Skin epidermis (tissue), 12 donors: Measurements from ENCODE around the gene ZNF581.

ENCODE experiments used
- H3K27ac ChIP-seq, 21 experiments: fragments of 200-600 bp; sonication (generic) in 11 of 21; one replicate each; pipeline ENCODE4 v1.5.0; 2020; ENCODE audit warnings: mild to moderate bottlenecking in 3 of 21, inconsistent platforms in 2 of 21, moderate library complexity in 2 of 21
- H3K4me3 ChIP-seq, 7 experiments: fragments of 200-600 bp; sonication (generic) in 2 of 7; one replicate each; pipeline ENCODE4 v1.5.0; 2020; ENCODE audit warnings: inconsistent platforms in 2 of 7, mild to moderate bottlenecking in 2 of 7, moderate library complexity in 1 of 7

The ZNF581 gene, protein sequence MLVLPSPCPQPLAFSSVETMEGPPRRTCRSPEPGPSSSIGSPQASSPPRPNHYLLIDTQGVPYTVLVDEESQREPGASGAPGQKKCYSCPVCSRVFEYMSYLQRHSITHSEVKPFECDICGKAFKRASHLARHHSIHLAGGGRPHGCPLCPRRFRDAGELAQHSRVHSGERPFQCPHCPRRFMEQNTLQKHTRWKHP

GRCh38 chr19:55643003-55643886 lies at the start of gene ZNF581:
ZNF581 (plus strand) TSS chr19:55643649; CDS start chr19:55644572, 923 bp downstream.
- Histone ChIP-seq H3K27ac (peak within 1 kb of the TSS; percentile 73 to 99 (median 93)), H3K4me3 (peak within 1 kb of the TSS; percentile 67 to 95 (median 85))

DNA sequence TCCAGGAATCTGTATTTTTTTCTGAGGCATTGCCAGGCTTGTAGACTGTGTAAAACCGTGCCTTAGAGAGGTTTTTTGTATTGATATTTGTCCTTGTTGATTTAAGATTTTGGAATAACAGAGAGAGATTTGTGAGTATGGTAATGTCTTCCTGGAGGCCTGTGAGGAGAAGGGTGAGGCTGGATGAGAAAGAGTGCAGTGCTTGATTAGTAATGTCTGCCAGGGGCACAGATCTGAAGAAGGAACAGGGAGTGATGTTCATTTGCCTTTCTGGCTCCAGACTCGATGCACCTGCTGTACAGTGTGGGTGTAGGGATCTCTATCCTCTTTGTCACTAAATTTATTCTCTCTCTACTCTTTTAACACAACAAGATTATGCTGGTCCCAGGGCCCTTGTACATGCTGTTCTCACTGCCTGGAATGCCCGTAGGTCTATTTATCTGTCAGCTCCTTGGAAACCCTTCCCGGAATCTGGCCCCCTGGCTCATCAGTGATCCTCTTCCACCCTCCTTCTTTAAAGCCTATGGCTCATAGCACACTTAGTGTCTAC lies 48.4 kb upstream of the ZNF581 start:
- Histone ChIP-seq H3K4me3 (no peak overlapping the region), H3K27ac (no peak overlapping the region)

- H3K4me3 ChIP-seq, result no peak overlapping the region
- H3K27ac ChIP-seq, result no peak overlapping the region
These were observed 47.1 kb upstream of the ZNF581 start for GRCh38 chr19:55596304-55596703.

- Histone ChIP-seq H3K4me3 (no peak overlapping the region), H3K27ac (no peak overlapping the region)
These were observed 45.9 kb upstream of the ZNF581 start for GRCh38 chr19:55597501-55597921.

DNA sequence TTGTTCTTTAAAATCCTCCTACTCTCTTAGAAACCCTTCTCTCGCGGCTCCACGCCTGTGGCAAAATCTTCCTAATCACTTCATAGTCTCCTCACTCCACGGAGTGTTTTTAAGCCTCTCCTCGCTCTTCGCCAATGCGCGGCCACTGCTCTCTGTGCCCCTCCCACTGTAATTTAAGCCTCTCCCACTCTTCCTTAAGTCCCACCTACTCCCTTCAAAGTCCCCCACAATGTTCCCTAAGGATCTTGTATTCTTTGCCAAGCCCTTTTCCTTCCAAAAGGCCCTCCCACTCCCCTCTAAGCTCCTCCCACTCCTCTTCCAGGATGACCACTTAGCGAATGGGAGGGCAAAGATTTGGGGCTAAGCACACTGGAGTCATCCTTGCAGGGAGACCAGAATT lies 45.4 kb upstream of the ZNF581 start:
- Histone ChIP-seq H3K4me3 (no peak overlapping the region), H3K27ac (no peak overlapping the region)

DNA sequence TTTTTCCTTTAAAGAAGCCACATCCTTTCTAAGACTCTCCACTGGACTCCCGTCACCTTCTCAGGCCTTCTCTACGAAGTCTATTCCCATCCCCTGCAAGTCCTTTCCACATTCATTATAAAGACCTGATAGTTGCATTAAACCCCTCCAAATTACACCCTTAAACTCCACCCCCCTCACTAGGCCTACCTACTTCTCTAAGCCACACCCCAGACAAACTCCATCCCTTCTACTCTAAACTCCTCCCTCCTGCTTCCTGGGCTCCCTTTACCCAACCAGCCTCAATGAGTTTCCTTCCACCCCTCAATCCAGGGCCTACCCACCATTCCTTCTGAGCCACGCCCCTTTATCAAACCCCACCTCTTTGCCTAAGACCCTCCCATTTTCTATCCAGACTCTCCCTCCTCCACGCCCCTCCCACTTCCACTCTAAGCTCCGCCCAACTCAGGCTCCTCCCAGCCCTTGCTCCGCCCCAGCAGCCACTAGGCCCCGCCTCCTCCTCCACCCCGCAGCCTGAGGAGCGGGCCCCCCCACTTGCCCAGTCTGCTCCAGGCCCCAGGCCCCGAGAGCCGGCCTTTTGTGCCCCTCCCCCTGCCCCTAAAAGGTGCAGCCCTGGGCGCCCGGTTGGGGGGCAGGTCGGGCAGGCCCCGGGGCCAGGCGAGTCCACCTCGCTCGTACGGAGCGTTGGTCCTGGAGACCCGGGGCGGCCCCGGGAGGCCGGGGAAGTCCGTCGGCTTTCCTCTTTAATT lies 44.6 kb upstream of the ZNF581 start:
- Histone ChIP-seq H3K27ac (peak overlapping the region; percentile 57 to 99 (median 97)), H3K4me3 (peak overlapping the region; percentile 60 to 94 (median 72))

DNA sequence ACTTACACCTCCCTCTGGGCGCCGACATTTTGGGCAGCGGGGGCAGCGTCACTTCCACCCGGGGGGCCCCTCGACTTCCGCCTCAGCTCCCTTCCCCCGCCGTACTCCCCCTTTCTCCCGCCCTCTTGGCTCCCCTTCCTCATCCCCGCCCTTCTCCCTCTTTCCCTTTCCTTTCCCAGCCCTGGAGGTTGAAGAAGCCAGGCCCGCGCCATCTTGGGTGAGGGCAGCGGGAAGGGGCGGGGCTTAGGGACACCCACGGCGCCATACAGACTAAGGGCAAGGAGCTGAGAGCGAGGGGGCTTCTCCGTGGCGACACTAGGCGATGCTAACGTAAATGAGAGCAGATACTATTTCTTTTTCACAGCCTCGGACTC lies 44.0 kb upstream of the ZNF581 start, which contains the start of gene FIZ1:
Gene FIZ1 (minus strand): TSS at position 50 of the 374 bp plus-strand sequence. CDS start 1,652 bp downstream, outside the sequence.
- Histone ChIP-seq H3K27ac (peak within 1 kb of the TSS; percentile 84 to 99 (median 97)), H3K4me3 (peak within 1 kb of the TSS; percentile 60 to 94 (median 72))

DNA sequence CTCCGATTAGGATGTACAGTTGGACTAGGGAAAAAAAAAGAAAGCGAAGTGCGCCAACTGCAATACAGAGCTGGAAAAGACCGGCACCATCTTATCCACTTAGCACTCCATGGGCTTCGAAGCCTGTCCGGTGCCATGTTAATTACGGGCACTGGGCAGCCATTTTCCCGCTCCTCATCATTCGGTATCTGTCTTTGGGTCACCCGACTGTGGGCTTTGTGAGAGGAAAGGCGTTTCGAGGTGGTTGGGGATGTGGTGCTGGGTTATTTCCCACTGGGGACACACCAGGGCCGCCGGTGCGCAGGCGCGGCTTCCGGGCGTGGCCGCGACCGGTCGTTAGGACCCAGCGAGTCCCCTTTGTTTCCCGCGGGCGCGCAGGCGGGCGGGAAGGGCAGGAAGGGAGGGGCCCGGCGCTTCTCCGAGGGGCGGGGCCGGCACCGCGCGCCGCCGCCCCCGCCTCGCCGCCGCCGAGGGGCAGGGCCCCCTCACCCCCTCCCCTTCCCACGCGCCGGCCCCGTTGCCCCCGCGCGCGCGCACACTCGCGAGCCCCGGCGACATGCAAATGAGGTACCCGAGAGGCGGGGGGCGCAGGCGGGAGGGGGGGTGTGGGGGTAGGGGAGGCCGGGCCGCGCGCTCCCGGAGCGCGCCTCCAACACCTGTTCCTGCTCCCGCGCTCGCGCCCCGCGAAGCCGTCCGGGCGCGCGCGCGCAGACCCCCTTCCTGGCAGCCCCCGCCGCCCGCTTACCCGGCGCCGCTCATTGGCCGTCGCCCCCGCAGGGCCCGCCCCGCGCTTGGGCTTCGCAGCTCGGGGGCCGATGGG lies 43.4 kb upstream of the ZNF581 start, which contains the start of gene ZNF524:
Gene ZNF524 (plus strand): TSS at position 447 of the 820 bp plus-strand sequence. CDS start 1,825 bp downstream, outside the sequence.
- Histone ChIP-seq H3K4me3 (peak within 1 kb of the TSS; percentile 60 to 94 (median 72)), H3K27ac (peak within 1 kb of the TSS; percentile 84 to 99 (median 97))

DNA sequence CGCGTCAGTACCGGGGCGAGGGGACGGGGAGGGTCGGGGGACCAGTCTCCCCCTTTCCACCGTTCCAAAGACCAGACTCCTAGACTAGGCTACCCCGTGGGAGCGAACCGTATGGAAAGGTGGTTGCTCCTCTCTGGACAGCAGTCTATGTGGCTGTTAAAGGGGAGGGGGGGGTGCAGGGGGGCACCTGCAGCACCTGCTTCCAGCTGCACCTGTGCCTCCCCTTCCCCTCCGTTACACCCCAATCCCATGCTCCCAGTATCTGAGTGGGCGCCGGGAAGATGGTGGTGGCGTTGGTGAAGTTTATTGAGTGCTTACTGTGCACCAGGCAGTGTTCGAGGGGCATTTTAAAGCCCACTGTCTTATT lies 42.8 kb upstream of the ZNF581 start:
- Histone ChIP-seq H3K27ac (peak overlapping the region; percentile 84 to 99 (median 97)), H3K4me3 (peak overlapping the region; percentile 60 to 94 (median 72))

GRCh38 chr19:55601084-55601483 lies 42.4 kb upstream of the ZNF581 start:
- peak overlapping the region; percentile 60 to 94 (median 72) for H3K4me3 ChIP-seq

DNA sequence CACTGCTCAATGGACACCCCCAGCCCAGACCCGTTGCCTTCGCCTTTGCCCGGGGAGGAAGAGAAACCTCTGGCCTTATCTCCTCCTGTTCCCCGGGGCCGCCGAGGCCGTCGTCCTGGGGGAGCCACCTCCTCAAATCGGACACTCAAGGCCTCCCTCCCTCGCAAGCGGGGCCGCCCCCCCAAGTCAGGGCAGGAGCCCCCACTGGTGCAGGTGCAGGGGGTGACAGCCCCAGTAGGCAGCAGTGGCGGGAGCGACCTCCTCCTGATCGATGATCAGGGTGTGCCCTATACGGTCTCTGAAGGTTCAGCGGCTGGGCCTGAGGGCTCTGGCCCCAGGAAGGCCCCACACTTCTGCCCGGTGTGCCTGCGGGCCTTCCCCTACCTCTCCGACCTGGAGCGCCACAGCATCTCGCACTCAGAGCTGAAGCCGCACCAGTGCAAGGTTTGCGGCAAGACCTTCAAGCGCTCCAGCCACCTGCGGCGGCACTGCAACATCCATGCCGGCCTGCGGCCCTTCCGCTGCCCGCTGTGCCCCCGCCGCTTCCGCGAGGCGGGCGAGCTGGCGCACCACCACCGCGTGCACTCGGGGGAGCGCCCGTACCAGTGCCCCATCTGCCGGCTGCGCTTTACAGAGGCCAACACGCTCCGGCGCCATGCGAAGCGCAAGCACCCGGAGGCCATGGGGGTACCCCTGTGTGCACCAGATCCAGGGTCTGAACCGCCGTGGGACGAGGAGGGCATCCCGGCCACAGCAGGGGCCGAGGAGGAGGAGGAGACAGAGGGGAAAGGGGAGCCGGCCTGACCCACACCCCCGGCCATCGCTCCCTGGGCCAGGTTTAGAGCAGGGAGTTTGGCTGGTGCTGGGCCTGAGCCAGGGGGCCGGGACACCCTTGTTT lies 41.1 kb upstream of the ZNF581 start:
- no peak overlapping the region for H3K4me3 ChIP-seq
- H3K27ac ChIP-seq, result peak overlapping the region in 6 of 21 experiments; percentile 5 to 99 (median 98)

More at GRCh38 chr19:55601084-55601483, 42.4 kb upstream of the ZNF581 start:
- peak overlapping the region in 20 of 21 experiments; percentile 4 to 99 (median 97) for H3K27ac ChIP-seq

DNA sequence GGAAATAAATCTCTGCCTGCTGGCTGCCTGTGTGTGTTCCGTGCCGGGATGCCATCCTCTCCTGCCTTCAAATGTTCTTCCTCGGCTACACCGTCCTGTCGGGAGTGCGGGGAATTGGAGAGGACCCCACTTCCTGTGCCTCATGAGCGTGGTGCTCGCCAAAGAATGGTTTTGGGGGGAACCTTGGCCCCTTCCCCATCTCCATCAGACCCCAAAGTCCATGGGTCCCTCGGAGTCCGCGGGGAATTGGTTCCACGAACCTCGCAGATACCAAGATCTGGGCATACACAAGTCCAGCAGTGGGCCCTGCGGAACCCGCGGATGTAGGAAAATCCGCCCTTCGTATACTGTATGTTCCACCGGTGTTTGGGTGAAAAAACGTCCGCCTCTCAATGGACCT lies 40.3 kb upstream of the ZNF581 start:
- Histone ChIP-seq H3K27ac (peak overlapping the region in 1 of 21 experiments; percentile 5), H3K4me3 (no peak overlapping the region)

DNA sequence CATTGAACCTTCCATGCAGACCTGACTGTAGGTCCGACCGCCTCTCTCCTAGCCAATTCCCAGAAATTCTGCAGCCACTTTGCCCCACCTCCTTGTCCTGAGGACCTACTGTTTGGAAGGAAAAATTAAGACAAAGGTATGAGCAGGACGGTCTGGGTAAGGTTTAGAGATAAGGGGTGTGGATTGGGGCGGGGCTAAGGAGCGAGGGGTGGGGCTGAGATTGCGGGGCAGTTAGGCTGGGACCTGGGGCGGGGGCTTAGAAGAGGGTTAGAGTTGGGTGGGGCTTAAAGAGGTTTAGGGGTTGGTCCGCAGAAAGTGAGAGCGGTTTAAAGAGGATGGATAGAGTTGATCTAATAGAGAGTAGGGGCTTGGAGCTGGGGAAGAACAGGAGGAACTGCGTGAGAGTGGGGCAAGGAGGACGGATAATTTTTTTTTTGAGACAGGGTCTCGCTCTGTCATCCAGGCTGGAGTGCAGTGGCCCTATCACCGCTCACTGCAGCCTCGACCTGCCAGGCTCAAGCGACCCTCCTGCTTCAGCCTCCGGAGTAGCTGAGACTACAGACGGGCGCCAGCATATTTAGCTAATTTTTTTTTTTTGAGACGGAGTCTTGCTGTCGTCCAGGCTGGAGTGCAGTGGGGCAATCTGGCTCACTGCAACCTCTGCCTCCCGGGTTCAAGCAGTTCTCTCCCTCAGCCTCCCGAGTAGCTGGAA lies 39.7 kb upstream of the ZNF581 start:
- peak overlapping the region in 14 of 21 experiments; percentile 94 to 100 (median 97) for H3K27ac ChIP-seq

GRCh38 chr19:55605207-55605636 lies 38.2 kb upstream of the ZNF581 start:
- H3K4me3 ChIP-seq, result peak overlapping the region; percentile 69 to 97 (median 87)

More for the DNA sequence above, 39.7 kb upstream of the ZNF581 start:
- H3K4me3 ChIP-seq, result peak overlapping the region in 2 of 7 experiments; percentile 87 to 92

GRCh38 chr19:55605637-55606470 lies 37.6 kb upstream of the ZNF581 start, which contains the start of gene ZNF865:
ZNF865 (plus strand) TSS chr19:55605647; CDS start chr19:55613619, 7,972 bp downstream.
- Histone ChIP-seq H3K27ac (peak within 1 kb of the TSS; percentile 83 to 100 (median 96)), H3K4me3 (peak within 1 kb of the TSS; percentile 69 to 97 (median 87))

More at GRCh38 chr19:55605207-55605636, 38.2 kb upstream of the ZNF581 start:
- peak overlapping the region; percentile 83 to 100 (median 96) for H3K27ac ChIP-seq

DNA sequence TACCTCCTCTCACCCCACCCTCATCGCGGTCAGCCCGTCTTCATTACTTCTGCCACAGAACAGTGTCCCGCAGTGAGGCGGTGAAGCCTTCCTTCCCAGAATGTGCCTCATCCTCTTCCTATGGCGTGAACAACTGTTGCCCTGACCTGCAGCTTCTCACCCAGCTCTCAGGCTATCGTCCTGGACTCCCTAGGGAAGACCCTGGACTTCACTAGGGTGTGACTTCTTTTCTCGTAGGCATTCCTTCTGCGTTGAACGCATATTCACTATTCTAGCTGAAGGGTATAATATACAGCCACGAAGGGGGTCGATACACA lies 37.0 kb upstream of the ZNF581 start:
- peak overlapping the region in 6 of 7 experiments; percentile 69 to 97 (median 87) for H3K4me3 ChIP-seq

More for the DNA sequence above, 37.0 kb upstream of the ZNF581 start:
- H3K27ac ChIP-seq, result peak overlapping the region in 19 of 21 experiments; percentile 83 to 100 (median 97)
